Calu3 (cell line): ENCODE measurements around the gene SPON1. TPM values are rescaled to one million over a fixed set of nuclear protein-coding genes. Genes with fewer than 3 reads are reported as not detected.

Experiments
- BruUV-seq: library from RNA; stranded (reverse); fragments of 400-500 nt; replicated peaks from 2 replicates; lab custom pipeline; 2021; lab: Mats Ljungman, UMichigan
- CTCF ChIA-PET: fragments of 300-600 bp; sonication (Branson Sonifier 250); formaldehyde crosslinking; loops from one replicate; lab custom pipeline; 2022; ENCODE audit warnings: antibody characterized with exemption; lab: Charles Lee
- DNase-seq: peaks from one replicate; pipeline ENCODE4 v3.0.0; 2022
- H3K27ac Mint-ChIP-seq: one replicate; pipeline ENCODE4 v1.8.0; 2022; ENCODE audit warnings: mixed read lengths; ENCODE audit not compliant: unreplicated experiment
- H3K27me3 Mint-ChIP-seq: one replicate; pipeline ENCODE4 v1.8.0; 2022; ENCODE audit warnings: mixed read lengths; ENCODE audit not compliant: unreplicated experiment
- H3K36me3 Mint-ChIP-seq: one replicate; pipeline ENCODE4 v1.8.0; 2022; ENCODE audit warnings: mild to moderate bottlenecking, moderate library complexity, mixed read lengths; ENCODE audit not compliant: insufficient read depth, unreplicated experiment
- H3K4me1 Mint-ChIP-seq: one replicate; pipeline ENCODE4 v1.8.0; 2022; ENCODE audit warnings: mild to moderate bottlenecking, low read depth, mixed read lengths; ENCODE audit not compliant: unreplicated experiment
- H3K4me3 Mint-ChIP-seq: one replicate; pipeline ENCODE4 v1.8.0; 2022; ENCODE audit warnings: mild to moderate bottlenecking, low read depth, moderate library complexity, mixed read lengths; ENCODE audit not compliant: unreplicated experiment
- H3K9me3 Mint-ChIP-seq: one replicate; pipeline ENCODE4 v1.8.0; 2022; ENCODE audit warnings: low read depth, mixed read lengths; ENCODE audit not compliant: unreplicated experiment
- intact Hi-C: fragments of 100-400 bp; cut with micrococcal nuclease; formaldehyde crosslinking; loops from one replicate; pipeline ENCODE4 v1.10.0; 2022; ENCODE audit not compliant: unreplicated experiment
- total RNA-seq: library from RNA; stranded (reverse); gene quantifications from 2 replicates; pipeline ENCODE4 v1.2.3, GENCODE V29; 2022
- TF ChIP-seq, protein P1 (sequence below): fragments of 200-600 bp; IDR thresholded peaks from one replicate; pipeline ENCODE4 v1.8.0; 2022; ENCODE audit warnings: antibody characterized with exemption; ENCODE audit not compliant: unreplicated experiment

Gene SPON1
- total RNA-seq, 1 experiment from 2014 or later: not detected

DNA sequence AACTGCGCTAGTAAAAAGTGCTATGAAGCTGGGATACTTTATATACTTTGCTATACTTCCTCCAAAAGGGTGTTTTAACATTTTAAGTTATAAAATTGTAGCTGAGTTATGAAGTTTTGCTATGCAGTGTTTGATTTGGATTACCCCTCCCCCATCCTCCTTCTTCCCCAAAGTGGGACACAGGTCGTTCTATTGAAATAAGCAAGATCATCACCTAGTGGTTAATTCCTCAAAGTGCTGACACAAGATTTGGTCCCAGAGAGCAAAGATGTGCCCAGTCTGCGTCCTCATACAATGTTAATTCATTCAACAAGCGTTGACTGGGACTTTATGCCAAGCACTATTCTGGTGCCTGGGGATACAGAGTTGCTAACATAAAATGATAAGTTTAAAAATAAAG, 78.5 kb downstream of the SPON1 start:
- Mint-ChIP-seq H3K4me1 (no peaks in the 10 kb centered on the region), H3K27me3 (peaks cover 36% of the 10 kb centered on the region), H3K9me3 (no peaks in the 10 kb centered on the region), H3K4me3 (no peak overlapping the region), H3K36me3 (no peaks in the 10 kb centered on the region), H3K27ac (no peak overlapping the region)
- TF ChIP-seq, protein P1, sequence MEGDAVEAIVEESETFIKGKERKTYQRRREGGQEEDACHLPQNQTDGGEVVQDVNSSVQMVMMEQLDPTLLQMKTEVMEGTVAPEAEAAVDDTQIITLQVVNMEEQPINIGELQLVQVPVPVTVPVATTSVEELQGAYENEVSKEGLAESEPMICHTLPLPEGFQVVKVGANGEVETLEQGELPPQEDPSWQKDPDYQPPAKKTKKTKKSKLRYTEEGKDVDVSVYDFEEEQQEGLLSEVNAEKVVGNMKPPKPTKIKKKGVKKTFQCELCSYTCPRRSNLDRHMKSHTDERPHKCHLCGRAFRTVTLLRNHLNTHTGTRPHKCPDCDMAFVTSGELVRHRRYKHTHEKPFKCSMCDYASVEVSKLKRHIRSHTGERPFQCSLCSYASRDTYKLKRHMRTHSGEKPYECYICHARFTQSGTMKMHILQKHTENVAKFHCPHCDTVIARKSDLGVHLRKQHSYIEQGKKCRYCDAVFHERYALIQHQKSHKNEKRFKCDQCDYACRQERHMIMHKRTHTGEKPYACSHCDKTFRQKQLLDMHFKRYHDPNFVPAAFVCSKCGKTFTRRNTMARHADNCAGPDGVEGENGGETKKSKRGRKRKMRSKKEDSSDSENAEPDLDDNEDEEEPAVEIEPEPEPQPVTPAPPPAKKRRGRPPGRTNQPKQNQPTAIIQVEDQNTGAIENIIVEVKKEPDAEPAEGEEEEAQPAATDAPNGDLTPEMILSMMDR: peak; percentile 49
- BruUV-seq: no TSS peak
- CTCF ChIA-PET: no interaction called here
- no peak for DNase-seq
- intact Hi-C loops: loop anchor here (1.0 to 10.0 kb wide), 3 partner anchors 85 to 266 kb away; no protein-coding TSS in a partner anchor

DNA sequence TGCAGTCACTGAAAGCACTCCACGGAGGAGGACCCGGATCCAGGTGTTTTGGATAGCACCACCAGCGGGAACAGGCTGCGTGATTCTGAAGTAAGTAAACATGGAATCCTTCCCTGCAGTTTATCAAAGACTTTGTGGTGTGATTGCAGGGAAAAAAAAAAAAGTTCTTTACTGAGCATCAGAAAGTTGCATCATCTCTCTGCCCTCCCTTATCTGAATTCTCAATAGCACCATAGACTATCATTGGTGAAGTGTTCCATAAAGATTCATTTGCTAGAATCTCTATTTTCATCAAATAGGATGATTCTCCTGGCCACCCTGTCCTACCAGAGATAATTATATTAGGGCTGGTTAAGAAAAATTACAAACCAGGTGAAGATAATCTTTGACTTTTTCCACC, 79.0 kb downstream of the SPON1 start:
- CTCF ChIA-PET: no interaction called here
- TF ChIP-seq, protein P1: no peak
- intact Hi-C loops: loop anchor here (1.0 to 10.0 kb wide), 3 partner anchors 85 to 267 kb away; no protein-coding TSS in a partner anchor
- BruUV-seq: no TSS peak
- no peak overlapping the region for H3K27ac Mint-ChIP-seq
- H3K4me3 Mint-ChIP-seq: no peak overlapping the region
- no peaks in the 10 kb centered on the region for H3K36me3 Mint-ChIP-seq
- no peaks in the 10 kb centered on the region for H3K4me1 Mint-ChIP-seq
- DNase-seq: no peak
- peaks cover 36% of the 10 kb centered on the region for H3K27me3 Mint-ChIP-seq
- H3K9me3 Mint-ChIP-seq: no peaks in the 10 kb centered on the region

DNA sequence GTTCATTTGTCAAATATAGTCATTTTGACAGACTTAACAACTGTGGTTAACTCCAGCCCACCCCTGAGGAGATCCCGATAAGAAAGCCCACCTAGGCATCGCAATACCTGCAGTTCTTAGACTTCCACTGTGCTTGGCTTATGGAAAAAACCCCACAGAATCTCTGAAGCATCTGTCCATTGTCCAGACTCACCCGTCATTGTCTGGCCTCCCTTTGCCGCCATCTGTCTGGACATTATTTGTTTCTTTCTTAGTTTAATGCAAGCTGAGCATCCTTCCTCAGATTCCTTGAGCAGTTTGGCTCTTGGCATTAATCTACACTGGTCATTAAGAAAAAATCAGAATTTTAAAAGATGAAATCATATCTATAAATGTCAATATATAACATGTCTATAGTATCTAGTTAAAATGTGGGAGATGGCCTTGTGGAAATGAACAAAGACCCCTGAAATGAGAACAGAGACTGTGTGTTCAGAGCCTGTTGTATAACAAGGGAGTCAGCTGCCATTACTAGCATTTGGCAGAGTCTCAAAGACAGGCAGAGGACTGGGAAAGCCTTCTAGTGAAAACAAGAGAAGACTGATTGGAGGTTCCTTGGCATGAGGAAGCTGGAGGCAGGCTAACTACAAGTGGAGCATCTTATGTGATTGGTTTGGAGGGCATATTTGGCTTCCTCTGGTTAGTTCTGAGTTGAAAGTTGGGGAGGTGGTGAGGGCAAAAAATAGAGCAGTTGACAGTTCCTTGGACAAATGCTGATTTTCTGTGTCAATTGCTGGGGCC, 80.4 kb downstream of the SPON1 start:
- no peak for DNase-seq

DNA sequence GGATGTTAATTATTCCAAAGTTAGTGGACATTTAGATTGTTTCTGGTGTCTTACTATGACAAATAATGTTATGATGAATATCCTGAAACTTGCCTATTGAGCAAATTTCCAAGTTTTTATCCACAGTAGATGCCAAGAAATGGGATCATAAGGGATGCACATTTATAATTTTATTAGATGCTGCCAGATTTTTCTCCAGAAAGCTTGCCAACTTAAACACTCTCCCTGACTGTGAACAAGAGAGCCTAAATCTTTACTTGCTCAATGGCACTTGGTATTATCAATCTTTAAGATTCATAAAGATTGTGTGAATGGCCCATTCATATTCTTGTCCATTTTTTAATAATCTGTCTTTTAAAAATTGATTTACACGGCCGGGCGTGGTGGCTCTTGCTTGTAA, 82.4 kb downstream of the SPON1 start:
- Mint-ChIP-seq H3K4me3 (no peak overlapping the region), H3K36me3 (no peaks in the 10 kb centered on the region), H3K27ac (no peak overlapping the region), H3K9me3 (no peaks in the 10 kb centered on the region), H3K27me3 (peaks cover 52% of the 10 kb centered on the region), H3K4me1 (no peaks in the 10 kb centered on the region)
- CTCF ChIA-PET: interaction anchor here (0.6 kb wide), 1 partner anchor 293 kb away, joined by 5 read pairs; no protein-coding TSS in a partner anchor
- intact Hi-C loops: loop anchor here (5.0 to 10.0 kb wide), 2 partner anchors 102 to 270 kb away; no protein-coding TSS in a partner anchor
- BruUV-seq: no TSS peak
- no peak for DNase-seq
- TF ChIP-seq, protein P1: no peak

More for the DNA sequence above, 80.4 kb downstream of the SPON1 start:
- Mint-ChIP-seq H3K4me3 (no peak overlapping the region), H3K9me3 (no peaks in the 10 kb centered on the region), H3K36me3 (no peaks in the 10 kb centered on the region), H3K27ac (no peak overlapping the region), H3K4me1 (no peaks in the 10 kb centered on the region), H3K27me3 (peaks cover 48% of the 10 kb centered on the region)
- intact Hi-C loops: loop anchor here (5.0 to 10.0 kb wide), 2 partner anchors 104 to 268 kb away; no protein-coding TSS in a partner anchor
- CTCF ChIA-PET: interaction anchor here (0.7 kb wide), 1 partner anchor 101 kb away, joined by 4 read pairs; no protein-coding TSS in a partner anchor
- BruUV-seq: no TSS peak
- TF ChIP-seq, protein P1: no peak
